SK-N-SH (cell line): Measurements from ENCODE around the gene PHIP. TPM values are rescaled to one million over a fixed set of nuclear protein-coding genes. Genes with fewer than 3 reads are reported as not detected.

Source experiments
- CTCF ChIA-PET: fragments of 300-600, 350-600 bp; formaldehyde crosslinking; extraction: SDS; loops from one replicate; lab custom pipeline; 2021; lab: Yijun Ruan, JAX
- POLR2A ChIA-PET: fragments of 350-600 bp; sonication (Branson Sonifier 250); formaldehyde crosslinking; extraction: SDS; loops from one replicate; lab custom pipeline; 2020; ENCODE audit warnings: antibody characterized with exemption, inconsistent platforms; lab: Yijun Ruan, JAX
- DNase-seq: peaks from one replicate; pipeline ENCODE4 v3.0.0; 2012
- H2AFZ ChIP-seq: fragments of 200-600 bp; sonication (generic); 2 replicates; pipeline ENCODE4 v1.8.1; 2016; ENCODE audit warnings: antibody characterized with exemption, mild to moderate bottlenecking, low read depth
- H3F3A ChIP-seq: fragments of 200-600 bp; sonication (generic); replicated peaks from 2 replicates; pipeline ENCODE3; 2016; ENCODE audit warnings: antibody characterized with exemption, mild to moderate bottlenecking; ENCODE audit not compliant: insufficient read depth
- H3K27ac ChIP-seq, 2 experiments: fragments of 200-500 bp in 1 of 2; fragments of 200-600 bp in 1 of 2; sonication (Bioruptor generic) in 1 of 2; sonication (generic), shearing (Covaris generic) in 1 of 2; 2 replicates each; pipeline versions ENCODE4 v1.5.1 to v1.6.1; 2014 to 2016; ENCODE audit warnings: low read depth in 2 of 2, inconsistent platforms in 1 of 2, low read length in 1 of 2, mild to moderate bottlenecking in 1 of 2, mixed read lengths in 1 of 2
- H3K27me3 ChIP-seq: fragments of 200-600 bp; sonication (generic), shearing (Covaris generic); 2 replicates; pipeline ENCODE4 v1.6.1; 2016; ENCODE audit warnings: mixed run types; ENCODE audit not compliant: insufficient read depth
- H3K36me3 ChIP-seq, 2 experiments: fragments of 200-500 bp in 1 of 2; fragments of 200-600 bp in 1 of 2; sonication (Bioruptor generic) in 1 of 2; sonication (generic) in 1 of 2; replicated peaks in 1 of 2; 2 replicates each; pipeline versions ENCODE3 to v1.5.1; 2014 to 2016; ENCODE audit warnings: low read length in 1 of 2, mild to moderate bottlenecking in 1 of 2; ENCODE audit not compliant: insufficient read depth in 2 of 2, control insufficient read depth in 1 of 2
- H3K4me1 ChIP-seq, 2 experiments: fragments of 200-500 bp in 1 of 2; fragments of 200-600 bp in 1 of 2; sonication (Bioruptor generic) in 1 of 2; sonication (generic), shearing (Covaris generic) in 1 of 2; 2 replicates each; pipeline versions ENCODE4 v1.5.1 to v1.6.1; 2014 to 2016; ENCODE audit warnings: low read depth in 1 of 2, low read length in 1 of 2, mixed run types in 1 of 2; ENCODE audit not compliant: insufficient read depth in 2 of 2, control insufficient read depth in 1 of 2
- H3K4me2 ChIP-seq: fragments of 200-600 bp; sonication (generic), shearing (Covaris generic); 2 replicates; pipeline ENCODE4 v1.6.1; 2017; ENCODE audit warnings: mixed run types
- H3K4me3 ChIP-seq, 2 experiments: fragments of 200-500 bp in 1 of 2; fragments of 200-600 bp in 1 of 2; sonication (Bioruptor generic) in 1 of 2; sonication (generic), shearing (Covaris generic) in 1 of 2; 2 replicates each; pipeline versions ENCODE4 v1.5.1 to v1.8.1; 2014 to 2016; ENCODE audit warnings: low read depth in 2 of 2, inconsistent platforms in 1 of 2, low read length in 1 of 2, mild to moderate bottlenecking in 1 of 2, mixed read lengths in 1 of 2, moderate library complexity in 1 of 2
- H3K79me2 ChIP-seq: fragments of 200-600 bp; sonication (generic); 2 replicates; pipeline ENCODE4 v1.8.1; 2017; ENCODE audit warnings: mild to moderate bottlenecking; ENCODE audit not compliant: insufficient read depth
- H3K9ac ChIP-seq: fragments of 200-600 bp; sonication (generic); 2 replicates; pipeline ENCODE4 v1.6.1; 2017; ENCODE audit warnings: mixed run types
- H3K9me2 ChIP-seq: fragments of 200-600 bp; sonication (generic); 2 replicates; pipeline ENCODE4 v1.6.1; 2017; ENCODE audit warnings: mixed run types
- H3K9me3 ChIP-seq: fragments of 200-600 bp; sonication (generic); 2 replicates; pipeline ENCODE4 v1.6.1; 2017; ENCODE audit warnings: mixed run types, mild to moderate bottlenecking, moderate library complexity
- H4K20me1 ChIP-seq: fragments of 200-600 bp; sonication (generic); 2 replicates; pipeline ENCODE4 v1.6.1; 2017; ENCODE audit warnings: mild to moderate bottlenecking, mixed run types; ENCODE audit not compliant: insufficient read depth
- CHD2 ChIP-seq: fragments of 150-350 bp; IDR thresholded peaks from 2 replicates; pipeline ENCODE4 v1.6.1; 2018; ENCODE audit warnings: low read length; ENCODE audit not compliant: partially characterized antibody
- ELF1 ChIP-seq: IDR thresholded peaks from 2 replicates; pipeline ENCODE4 v1.4.0; 2012
- EZH2phosphoT487 ChIP-seq: fragments of 200-600 bp; sonication (generic); IDR thresholded peaks from 2 replicates; pipeline ENCODE4 v1.6.1; 2017; ENCODE audit warnings: low read depth, mixed run types, mild to moderate bottlenecking, antibody characterized with exemption, moderate library complexity, borderline replicate concordance
- FOXJ3 ChIP-seq: sonication (generic); formaldehyde crosslinking; IDR thresholded peaks from 2 replicates; pipeline ENCODE4 v1.5.1; 2020; ENCODE audit warnings: mild to moderate bottlenecking, missing genetic modification reagents
- GATA2 ChIP-seq: sonication (generic); formaldehyde crosslinking; IDR thresholded peaks from 2 replicates; pipeline ENCODE4 v1.5.0; 2020; ENCODE audit warnings: mild to moderate bottlenecking, missing genetic modification reagents
- MEF2A ChIP-seq: IDR thresholded peaks from 2 replicates; pipeline ENCODE4 v1.4.0; 2012; ENCODE audit warnings: low read depth, borderline replicate concordance
- MXI1 ChIP-seq: IDR thresholded peaks from 2 replicates; pipeline ENCODE4 v1.6.1; 2012; ENCODE audit warnings: mild to moderate bottlenecking, low read depth, low read length, improper control_type of control experiment
- NFIC ChIP-seq: IDR thresholded peaks from 2 replicates; pipeline ENCODE4 v1.4.0; 2012; ENCODE audit warnings: borderline replicate concordance
- NRF1 ChIP-seq: IDR thresholded peaks from 2 replicates; pipeline ENCODE4 v1.6.1; 2012; ENCODE audit warnings: low read depth, mild to moderate bottlenecking, low read length
- POLR2AphosphoS5 ChIP-seq: IDR thresholded peaks from 2 replicates; pipeline ENCODE4 v1.6.1; 2012; ENCODE audit warnings: low read depth, low read length
- RCOR1 ChIP-seq: fragments of 150-350 bp; IDR thresholded peaks from 2 replicates; pipeline ENCODE4 v1.6.1; 2017; ENCODE audit warnings: antibody characterized with exemption, low read length
- REST ChIP-seq: IDR thresholded peaks from 2 replicates; pipeline ENCODE4 v1.6.1; 2012; ENCODE audit warnings: mild to moderate bottlenecking, low read depth, low read length, moderate library complexity
- RFX5 ChIP-seq: IDR thresholded peaks from 2 replicates; pipeline ENCODE4 v1.6.1; 2012; ENCODE audit warnings: mild to moderate bottlenecking, improper control_type of control experiment, low read length
- SIN3A ChIP-seq: IDR thresholded peaks from 2 replicates; pipeline ENCODE4 v1.6.1; 2012; ENCODE audit warnings: low read depth, mild to moderate bottlenecking, low read length, moderate library complexity, borderline replicate concordance
- SMC3 ChIP-seq: IDR thresholded peaks from 2 replicates; pipeline ENCODE4 v1.6.1; 2012; ENCODE audit warnings: low read depth, low read length, improper control_type of control experiment
- TCF12 ChIP-seq: IDR thresholded peaks from 2 replicates; pipeline ENCODE4 v1.4.0; 2012
- YY1 ChIP-seq: IDR thresholded peaks from 2 replicates; pipeline ENCODE4 v1.4.0; 2012; ENCODE audit warnings: low read depth, mild to moderate bottlenecking
- WGBS: methylation state at CpG from one replicate; pipeline ENCODE4 v1.1.6; 2017; ENCODE audit warnings: low lambda C conversion rate; 5-methylcytosine and 5-hydroxymethylcytosine counted together
- polyA plus RNA-seq, 3 experiments: library from polyadenylated mRNA; depleted of rRNA; stranded (reverse); fragments of >200 nt; gene quantifications; 2 replicates each; pipeline ENCODE4 v1.2.3, GENCODE V29; 2012
- TF ChIP-seq, protein P1 (sequence below): IDR thresholded peaks from 2 replicates; pipeline ENCODE4; 2012
- TF ChIP-seq, protein P2 (sequence below): fragments of 150-350 bp; IDR thresholded peaks from 2 replicates; pipeline ENCODE4 v1.6.1; 2017; ENCODE audit warnings: antibody characterized with exemption, low read length, low read depth, borderline replicate concordance

The PHIP gene
- polyA plus RNA-seq, 1 of the 3 experiments (the other 2 are of a cell fraction) = 1.7 TPM

DNA sequence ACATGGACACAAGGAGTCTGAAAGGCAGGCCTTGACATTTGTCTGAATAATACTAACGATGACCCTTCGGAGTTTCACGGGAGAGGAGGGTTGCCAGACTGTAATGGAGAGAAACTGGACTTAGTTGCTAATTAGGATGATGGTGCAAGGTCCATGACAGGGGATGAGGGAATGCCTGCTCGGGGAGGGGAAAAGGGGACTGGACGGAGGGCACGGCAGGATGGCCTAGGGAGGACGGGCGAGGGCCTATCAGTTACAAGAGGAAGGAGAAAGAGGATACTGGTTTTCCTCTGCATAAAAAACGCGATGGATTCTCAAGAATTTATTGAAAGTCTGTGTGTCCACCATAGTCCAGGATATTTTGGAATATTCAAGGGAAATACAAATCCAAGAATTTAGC, 168.0 kb downstream of the PHIP start:
- no peak overlapping the region for H3K9ac ChIP-seq
- TF ChIP-seq TCF12 (no peak), SMC3 (no peak), MEF2A (no peak), SIN3A (no peak), MXI1 (no peak), FOXJ3 (CRISPR knock-in tag) (no peak), ELF1 (no peak), CHD2 (no peak), RCOR1 (no peak), EZH2phosphoT487 (no peak), NFIC (no peak), REST (no peak), POLR2AphosphoS5 (no peak), YY1 (no peak), GATA2 (CRISPR knock-in tag) (no peak), RFX5 (no peak), NRF1 (no peak)
- TF ChIP-seq, protein P1, sequence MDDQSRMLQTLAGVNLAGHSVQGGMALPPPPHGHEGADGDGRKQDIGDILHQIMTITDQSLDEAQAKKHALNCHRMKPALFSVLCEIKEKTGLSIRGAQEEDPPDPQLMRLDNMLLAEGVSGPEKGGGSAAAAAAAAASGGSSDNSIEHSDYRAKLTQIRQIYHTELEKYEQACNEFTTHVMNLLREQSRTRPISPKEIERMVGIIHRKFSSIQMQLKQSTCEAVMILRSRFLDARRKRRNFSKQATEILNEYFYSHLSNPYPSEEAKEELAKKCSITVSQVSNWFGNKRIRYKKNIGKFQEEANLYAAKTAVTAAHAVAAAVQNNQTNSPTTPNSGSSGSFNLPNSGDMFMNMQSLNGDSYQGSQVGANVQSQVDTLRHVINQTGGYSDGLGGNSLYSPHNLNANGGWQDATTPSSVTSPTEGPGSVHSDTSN = no peak
- TF ChIP-seq, protein P2, sequence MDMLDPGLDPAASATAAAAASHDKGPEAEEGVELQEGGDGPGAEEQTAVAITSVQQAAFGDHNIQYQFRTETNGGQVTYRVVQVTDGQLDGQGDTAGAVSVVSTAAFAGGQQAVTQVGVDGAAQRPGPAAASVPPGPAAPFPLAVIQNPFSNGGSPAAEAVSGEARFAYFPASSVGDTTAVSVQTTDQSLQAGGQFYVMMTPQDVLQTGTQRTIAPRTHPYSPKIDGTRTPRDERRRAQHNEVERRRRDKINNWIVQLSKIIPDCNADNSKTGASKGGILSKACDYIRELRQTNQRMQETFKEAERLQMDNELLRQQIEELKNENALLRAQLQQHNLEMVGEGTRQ = no peak
- H3K4me2 ChIP-seq = no peak overlapping the region
- no peaks in the 10 kb centered on the region for H3K9me2 ChIP-seq
- peaks cover 1% of the 10 kb centered on the region for H3F3A ChIP-seq
- no peaks in the 10 kb centered on the region for H3K79me2 ChIP-seq
- no peaks in the 10 kb centered on the region for H4K20me1 ChIP-seq
- peaks cover 2 to 5% of the 10 kb centered on the region in 2 experiments for H3K36me3 ChIP-seq
- ChIA-PET POLR2A (no interaction called here), CTCF (no interaction called here)
- 96% methylated on average over 10 of the region's 10 CpGs for WGBS
- H2AFZ ChIP-seq = no peak overlapping the region
- H3K4me1 ChIP-seq = no peaks in the 10 kb centered on the region
- no peak for DNase-seq
- no peak overlapping the region for H3K27ac ChIP-seq
- H3K4me3 ChIP-seq = no peak overlapping the region
- no peaks in the 10 kb centered on the region for H3K9me3 ChIP-seq
- H3K27me3 ChIP-seq = no peaks in the 10 kb centered on the region
